Nephron progenitor cell (in vitro differentiated cells): ENCODE data around the gene CELF4.

Experiments
- DNase-seq: peaks from one replicate; pipeline ENCODE4 v3.0.0; 2021
- H3K27ac Mint-ChIP-seq: 2 replicates; pipeline ENCODE4 v1.8.0; 2021; ENCODE audit warnings: mild to moderate bottlenecking, moderate library complexity, mixed read lengths
- H3K27me3 Mint-ChIP-seq: 2 replicates; pipeline ENCODE4 v1.8.0; 2021; ENCODE audit warnings: mild to moderate bottlenecking, low read depth, mixed read lengths; ENCODE audit not compliant: poor library complexity
- H3K36me3 Mint-ChIP-seq: 2 replicates; pipeline ENCODE4 v1.8.0; 2021; ENCODE audit warnings: low read depth, mixed read lengths
- H3K4me1 Mint-ChIP-seq: 2 replicates; pipeline ENCODE4 v1.8.0; 2021; ENCODE audit warnings: mixed read lengths
- H3K4me3 Mint-ChIP-seq: 2 replicates; pipeline ENCODE4 v1.8.0; 2021; ENCODE audit warnings: mild to moderate bottlenecking, moderate library complexity, mixed read lengths
- H3K9me3 Mint-ChIP-seq: 2 replicates; pipeline ENCODE4 v1.8.0; 2021; ENCODE audit warnings: mild to moderate bottlenecking, moderate library complexity, mixed read lengths
- TF ChIP-seq, protein P1 (sequence below): fragments of 200-600 bp; sonication (generic); IDR thresholded peaks from 2 replicates; pipeline ENCODE4 v1.5.0; 2021; ENCODE audit warnings: antibody characterized with exemption

The CELF4 gene

DNA sequence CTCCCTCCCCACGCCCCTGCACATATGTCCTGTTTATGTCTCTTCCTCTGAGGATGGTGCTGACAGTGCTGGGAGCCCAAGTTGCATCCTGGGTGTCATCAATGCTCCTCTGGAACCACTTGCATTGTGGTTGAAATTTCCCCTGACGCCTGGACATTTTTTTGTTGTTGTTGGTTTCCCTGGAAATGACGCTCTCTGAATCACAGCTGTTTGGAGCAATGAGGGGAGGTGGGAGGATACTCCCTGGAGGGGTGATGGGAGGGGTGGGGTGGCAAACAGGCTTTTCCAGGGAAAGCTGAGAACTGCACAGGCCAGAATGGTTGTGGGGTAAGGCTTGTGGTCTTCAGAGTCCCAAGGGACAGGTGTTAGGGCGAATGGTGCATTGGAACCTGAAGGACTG is 29.6 kb downstream of the CELF4 start:
- H3K4me1 Mint-ChIP-seq = peaks cover 41% of the 10 kb centered on the region
- peaks cover 87% of the 10 kb centered on the region for H3K27me3 Mint-ChIP-seq
- no peak for DNase-seq
- no peaks in the 10 kb centered on the region for H3K9me3 Mint-ChIP-seq
- H3K4me3 Mint-ChIP-seq = no peak overlapping the region
- TF ChIP-seq, protein P1, sequence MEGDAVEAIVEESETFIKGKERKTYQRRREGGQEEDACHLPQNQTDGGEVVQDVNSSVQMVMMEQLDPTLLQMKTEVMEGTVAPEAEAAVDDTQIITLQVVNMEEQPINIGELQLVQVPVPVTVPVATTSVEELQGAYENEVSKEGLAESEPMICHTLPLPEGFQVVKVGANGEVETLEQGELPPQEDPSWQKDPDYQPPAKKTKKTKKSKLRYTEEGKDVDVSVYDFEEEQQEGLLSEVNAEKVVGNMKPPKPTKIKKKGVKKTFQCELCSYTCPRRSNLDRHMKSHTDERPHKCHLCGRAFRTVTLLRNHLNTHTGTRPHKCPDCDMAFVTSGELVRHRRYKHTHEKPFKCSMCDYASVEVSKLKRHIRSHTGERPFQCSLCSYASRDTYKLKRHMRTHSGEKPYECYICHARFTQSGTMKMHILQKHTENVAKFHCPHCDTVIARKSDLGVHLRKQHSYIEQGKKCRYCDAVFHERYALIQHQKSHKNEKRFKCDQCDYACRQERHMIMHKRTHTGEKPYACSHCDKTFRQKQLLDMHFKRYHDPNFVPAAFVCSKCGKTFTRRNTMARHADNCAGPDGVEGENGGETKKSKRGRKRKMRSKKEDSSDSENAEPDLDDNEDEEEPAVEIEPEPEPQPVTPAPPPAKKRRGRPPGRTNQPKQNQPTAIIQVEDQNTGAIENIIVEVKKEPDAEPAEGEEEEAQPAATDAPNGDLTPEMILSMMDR = no peak
- H3K27ac Mint-ChIP-seq = no peak overlapping the region
- H3K36me3 Mint-ChIP-seq = no peaks in the 10 kb centered on the region

GRCh38 chr18:37534627-37535026 is 31.0 kb downstream of the CELF4 start:
- no peaks in the 10 kb centered on the region for H3K9me3 Mint-ChIP-seq
- H3K36me3 Mint-ChIP-seq = no peaks in the 10 kb centered on the region
- TF ChIP-seq, protein P1 = no peak
- no peak overlapping the region for H3K4me3 Mint-ChIP-seq
- H3K27me3 Mint-ChIP-seq = peaks cover 83% of the 10 kb centered on the region
- DNase-seq = no peak
- peaks cover 41% of the 10 kb centered on the region for H3K4me1 Mint-ChIP-seq
- no peak overlapping the region for H3K27ac Mint-ChIP-seq

DNA sequence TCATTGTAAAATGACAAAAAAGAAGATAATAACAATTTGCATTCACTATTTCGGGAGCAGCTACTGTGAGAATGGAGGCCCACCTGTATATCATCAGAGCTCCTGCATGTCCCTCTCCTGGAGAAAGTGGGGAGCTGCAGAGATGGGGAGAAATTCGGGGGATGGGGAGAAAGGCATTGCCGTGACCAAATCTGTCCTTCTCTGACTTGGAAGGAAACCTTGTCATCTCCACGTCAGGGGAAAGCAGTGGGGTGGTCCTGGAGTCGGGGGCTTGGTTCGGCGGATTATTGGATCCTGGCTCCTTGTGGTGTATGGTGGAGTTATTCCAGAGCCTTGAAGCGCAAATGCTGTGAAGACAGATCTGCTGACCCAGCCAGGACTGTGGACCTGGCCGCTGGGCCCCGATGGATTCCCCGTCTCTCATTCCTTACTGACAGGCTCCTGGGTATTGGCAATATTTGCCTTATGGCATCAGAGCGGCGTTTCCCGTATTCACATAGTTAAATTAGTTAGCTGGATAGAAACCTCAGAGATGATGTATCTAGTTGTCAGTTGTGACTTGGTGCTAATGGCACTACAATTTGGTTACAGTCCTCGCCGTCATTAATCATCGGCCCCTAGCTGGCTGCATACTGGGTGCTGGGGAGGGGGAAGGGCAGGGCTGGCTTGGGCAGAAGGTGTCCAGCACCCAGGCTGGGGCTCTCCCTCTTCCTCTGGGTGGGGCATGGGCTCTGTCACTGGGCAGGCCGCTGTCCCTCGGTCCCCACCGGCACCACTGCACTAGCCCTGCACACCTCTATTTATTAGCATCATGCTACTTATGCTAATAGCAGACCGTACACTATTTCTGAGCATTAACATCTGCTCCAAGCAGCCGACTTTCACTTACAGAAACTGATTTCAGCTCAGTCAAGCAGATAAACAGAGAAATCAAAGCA is 31.7 kb downstream of the CELF4 start:
- TF ChIP-seq, protein P1 = peak; percentile 30
- Mint-ChIP-seq H3K36me3 (no peaks in the 10 kb centered on the region), H3K27ac (no peak overlapping the region), H3K4me1 (peaks cover 44% of the 10 kb centered on the region), H3K27me3 (peaks cover 76% of the 10 kb centered on the region), H3K4me3 (no peak overlapping the region), H3K9me3 (no peaks in the 10 kb centered on the region)
- DNase-seq = no peak

- no peak for DNase-seq
- Mint-ChIP-seq H3K4me3 (no peak overlapping the region), H3K27me3 (peaks cover 70% of the 10 kb centered on the region), H3K27ac (no peak overlapping the region), H3K9me3 (no peaks in the 10 kb centered on the region), H3K4me1 (peaks cover 42% of the 10 kb centered on the region), H3K36me3 (no peaks in the 10 kb centered on the region)
- TF ChIP-seq, protein P1 = no peak
Observed at GRCh38 chr18:37532917-37533316, 32.7 kb downstream of the CELF4 start.

DNA sequence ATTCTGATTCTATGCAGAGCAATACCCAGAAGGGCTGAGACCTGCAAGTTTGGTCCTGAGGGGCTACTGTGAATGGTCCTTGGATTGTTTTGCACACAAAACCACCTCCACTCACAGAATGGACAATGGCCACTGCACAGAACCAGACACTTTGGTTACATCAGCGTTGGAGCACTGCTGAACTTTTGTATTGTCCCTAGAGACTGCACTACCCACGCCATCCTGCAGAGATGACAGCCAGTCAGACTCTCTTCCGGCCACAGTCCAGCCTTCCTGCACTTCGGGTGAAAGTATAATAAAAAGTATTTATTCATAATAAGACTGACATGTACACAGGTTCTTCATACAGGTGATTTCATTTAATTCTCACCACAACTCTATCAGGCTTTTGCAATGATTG is 35.7 kb downstream of the CELF4 start:
- DNase-seq = no peak
- TF ChIP-seq, protein P1 = no peak
- Mint-ChIP-seq H3K36me3 (no peaks in the 10 kb centered on the region), H3K4me3 (no peak overlapping the region), H3K4me1 (peaks cover 55% of the 10 kb centered on the region), H3K9me3 (no peaks in the 10 kb centered on the region), H3K27me3 (peaks cover 69% of the 10 kb centered on the region), H3K27ac (no peak overlapping the region)

GRCh38 chr18:37529296-37529695 is 36.3 kb downstream of the CELF4 start:
- Mint-ChIP-seq H3K27me3 (peaks cover 72% of the 10 kb centered on the region), H3K36me3 (no peaks in the 10 kb centered on the region), H3K9me3 (no peaks in the 10 kb centered on the region), H3K4me1 (peaks cover 54% of the 10 kb centered on the region), H3K4me3 (no peak overlapping the region), H3K27ac (no peak overlapping the region)
- TF ChIP-seq, protein P1 = no peak
- DNase-seq = no peak
